NCI-H2196 (cell line): ENCODE measurements around the gene CYB561D2.

Experiments
- DNase-seq: peaks from one replicate; lab custom pipeline; 2025; ENCODE audit not compliant: unreplicated experiment; lab: John Stamatoyannopoulos, UW

Gene CYB561D2

DNA sequence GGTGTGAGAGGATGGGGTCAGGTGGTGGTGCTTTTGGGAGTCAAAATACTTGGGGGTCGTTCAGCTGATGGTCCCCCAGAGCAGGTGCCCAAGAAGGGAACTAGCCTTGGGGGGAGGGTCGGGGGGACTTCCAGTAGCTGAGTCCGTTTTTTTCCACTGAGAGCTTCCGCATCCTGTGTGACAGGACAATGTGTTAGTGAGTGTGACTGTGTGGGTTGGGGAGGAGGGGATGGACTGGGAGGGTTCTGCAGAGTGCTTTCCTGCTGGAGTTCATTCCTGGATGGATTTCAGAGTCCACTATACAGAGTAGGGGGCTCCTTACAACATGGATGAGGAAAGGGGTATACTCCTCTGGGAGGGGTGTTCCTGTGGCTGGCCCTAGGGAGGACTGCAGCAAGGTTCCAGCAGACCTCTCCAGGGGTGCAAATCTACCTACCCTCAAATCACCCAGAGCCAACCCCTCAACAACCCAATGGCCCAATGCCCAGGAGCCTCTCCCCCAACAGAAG, 27.5 kb upstream of the CYB561D2 start:
- DNase-seq = no peak

DNA sequence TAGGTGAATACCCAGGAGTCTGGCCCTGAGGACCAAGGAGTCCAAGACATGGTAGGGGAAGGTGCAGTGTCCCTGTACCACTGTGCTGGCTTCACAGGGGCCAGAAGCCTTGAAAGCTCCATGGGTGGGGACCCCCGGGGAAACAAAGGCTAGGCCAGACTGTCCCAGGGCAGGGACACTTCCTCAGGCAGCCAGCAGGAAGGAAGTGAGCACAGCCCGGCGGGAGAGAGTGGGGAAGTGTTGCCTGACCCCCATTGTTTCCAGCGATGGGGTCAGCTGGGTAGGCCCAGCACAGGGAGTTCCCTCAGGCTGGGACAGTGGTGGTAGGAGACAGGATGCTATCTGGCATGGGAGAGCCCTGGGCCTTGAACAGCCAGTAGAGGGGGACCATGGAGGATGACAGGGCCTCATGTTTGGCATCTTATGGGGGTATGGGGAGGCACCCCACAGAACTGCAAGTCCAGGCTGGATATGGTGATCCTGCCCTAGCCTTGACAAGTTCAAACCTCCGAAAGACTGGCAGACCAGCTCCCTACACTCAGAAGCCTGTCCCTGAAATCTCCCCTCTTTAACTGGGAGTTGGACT, 27.0 kb upstream of the CYB561D2 start:
- DNase-seq = no peak

GRCh38 chr3:50324351-50325112, 26.1 kb upstream of the CYB561D2 start:
- peak; percentile 63 for DNase-seq

DNA sequence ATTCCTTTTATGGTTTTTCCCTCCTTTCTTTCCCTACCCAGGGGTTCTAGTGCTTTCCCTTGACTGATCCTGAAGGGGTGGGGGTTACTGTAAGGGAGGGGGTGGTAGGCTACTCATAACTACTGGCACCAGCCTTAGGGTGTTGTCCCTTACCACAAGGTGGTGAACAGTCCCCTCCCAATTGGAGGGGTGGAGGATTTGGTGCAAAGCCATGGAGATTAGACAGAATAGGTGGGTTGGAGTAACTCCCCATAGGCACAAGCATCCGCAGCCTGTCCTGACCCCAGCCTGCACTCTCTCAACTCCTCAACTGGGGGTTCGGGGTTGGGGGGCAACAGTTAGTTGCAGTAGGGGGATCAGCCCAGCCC, 25.6 kb upstream of the CYB561D2 start:
- DNase-seq = no peak

GRCh38 chr3:50325497-50326181, 25.0 kb upstream of the CYB561D2 start:
- DNase-seq = no peak

DNA sequence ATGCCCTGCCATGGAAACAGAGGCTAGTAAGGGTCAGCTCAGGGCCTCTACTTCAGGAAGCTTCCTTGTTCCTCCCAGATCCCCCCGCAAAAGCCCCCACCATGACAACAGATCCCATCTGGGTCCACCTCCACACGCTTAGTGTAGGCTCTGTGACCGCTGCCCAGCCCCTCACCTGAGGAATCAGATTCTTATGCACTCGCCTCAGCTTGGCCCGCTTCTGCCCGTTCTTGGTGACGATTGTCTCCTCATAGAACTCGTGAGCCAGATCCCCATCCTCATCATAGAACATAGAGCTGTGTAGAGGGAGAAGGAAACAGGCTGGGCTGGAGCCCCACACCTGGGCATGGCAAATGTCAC, 24.5 kb upstream of the CYB561D2 start:
- no peak for DNase-seq

- DNase-seq = no peak
Observed at GRCh38 chr3:50327129-50327528, 23.5 kb upstream of the CYB561D2 start.

DNA sequence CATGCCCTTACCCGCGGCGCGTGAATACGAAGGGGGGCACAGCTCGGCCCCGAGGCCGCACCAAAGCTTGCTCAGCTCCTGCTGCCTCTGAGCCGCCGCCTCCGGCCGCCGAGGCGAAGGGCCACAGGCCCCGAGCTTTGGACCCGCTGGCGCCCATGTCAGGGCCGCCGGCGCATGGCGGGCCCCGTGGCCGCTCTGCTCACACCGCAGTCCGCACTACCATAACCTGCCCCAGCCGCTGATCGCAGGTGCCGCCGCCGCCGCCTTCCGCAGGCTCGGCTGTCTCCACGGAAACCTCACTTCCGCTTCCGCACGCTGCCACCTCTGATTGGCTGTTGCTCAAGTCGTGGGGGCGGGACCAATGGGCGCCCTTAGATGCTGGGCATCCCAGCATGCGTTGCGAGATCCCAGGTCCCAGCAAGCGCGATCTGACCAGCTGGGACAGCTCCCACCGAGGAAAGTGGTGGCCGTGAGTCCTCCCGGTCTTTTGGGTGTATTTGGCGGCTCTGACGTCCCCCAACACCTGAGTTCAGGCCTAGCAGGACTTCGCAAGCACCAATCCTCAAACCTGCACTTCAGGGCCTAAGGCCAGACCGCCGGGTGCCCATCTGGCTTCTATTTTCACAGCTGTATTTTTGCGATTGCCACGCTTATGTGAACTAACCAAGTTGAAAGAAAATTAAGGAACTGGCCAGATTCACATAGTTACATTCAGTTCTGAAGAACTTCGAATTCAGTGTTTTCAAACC, 22.5 kb upstream of the CYB561D2 start, which contains the start of gene TUSC2:
TUSC2 (minus strand) TSS at position 281 of the 749 bp plus-strand sequence; CDS start at position 157, 124 bp downstream.
- peak; percentile 89 for DNase-seq

GRCh38 chr3:50330330-50330729, 20.3 kb upstream of the CYB561D2 start:
- no peak for DNase-seq

- no peak for DNase-seq
Observed at GRCh38 chr3:50331364-50331907, 19.2 kb upstream of the CYB561D2 start.

- DNase-seq = no peak
Observed at GRCh38 chr3:50333744-50334328, 16.8 kb upstream of the CYB561D2 start.

GRCh38 chr3:50334339-50335075, 16.2 kb upstream of the CYB561D2 start:
- no peak for DNase-seq

- no peak for DNase-seq
Observed at GRCh38 chr3:50336452-50337174, 14.0 kb upstream of the CYB561D2 start.

- peak; percentile 90 for DNase-seq
Observed at GRCh38 chr3:50337175-50337861, 13.3 kb upstream of the CYB561D2 start.

GRCh38 chr3:50338965-50339364, 11.7 kb upstream of the CYB561D2 start:
- no peak for DNase-seq

DNA sequence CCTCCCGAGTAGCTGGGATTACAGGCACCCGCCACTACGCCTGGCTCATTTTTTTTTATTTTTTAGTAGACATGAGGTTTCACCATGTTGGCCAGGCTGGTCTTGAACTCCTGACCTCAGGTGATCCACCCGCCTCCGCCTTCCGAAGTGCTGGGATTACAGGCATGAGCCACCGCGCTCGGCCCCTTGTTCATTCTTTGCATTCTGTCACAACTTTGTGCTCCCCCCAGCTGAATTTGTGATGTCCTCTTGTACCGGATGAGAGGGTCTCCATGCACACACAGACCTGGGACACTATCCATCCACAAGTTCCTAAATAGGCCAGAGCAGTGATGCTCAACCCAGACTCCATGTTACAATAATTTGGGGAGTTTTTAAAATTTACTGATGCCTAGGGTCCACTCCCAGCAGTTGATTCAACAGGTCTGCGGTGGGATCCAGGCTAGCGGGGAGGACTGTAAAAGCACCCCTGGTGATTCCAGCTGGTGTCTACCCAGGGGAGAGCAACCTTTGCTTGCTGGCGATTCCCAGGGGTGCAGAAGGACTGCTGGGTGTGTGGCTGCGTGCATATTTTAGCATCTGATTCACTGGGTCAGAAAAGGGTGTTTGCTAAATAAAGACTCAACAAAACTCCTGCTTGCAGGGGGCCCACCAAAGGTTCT, 11.0 kb upstream of the CYB561D2 start:
- no peak for DNase-seq

DNA sequence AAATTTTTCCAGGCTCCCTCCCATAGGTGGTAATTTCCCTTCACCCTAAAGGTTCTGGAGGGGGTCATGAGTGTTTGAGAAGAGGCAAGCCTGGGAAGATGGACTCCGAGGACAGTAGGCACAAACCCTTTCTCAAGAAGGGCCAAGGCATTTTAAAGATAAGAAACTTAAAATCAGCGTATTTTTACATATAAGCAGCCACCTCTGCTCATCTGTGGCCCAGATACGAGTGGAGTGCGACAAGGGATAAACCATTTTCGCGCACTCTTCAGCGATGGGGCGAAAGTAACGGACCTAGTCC, 10.6 kb upstream of the CYB561D2 start:
- no peak for DNase-seq
